Astrocyte of the cerebellum (primary cell): ENCODE data around the gene KBTBD6.

Source experiments
- DNase-seq: peaks from one replicate; pipeline ENCODE4 v3.0.0-alpha.2; 2011; ENCODE audit warnings: low read depth
- H3K4me3 ChIP-seq: 2 replicates; pipeline ENCODE4 v1.5.1; 2011; ENCODE audit warnings: mild to moderate bottlenecking, low read depth, low read length, moderate library complexity
- CTCF ChIP-seq: IDR thresholded peaks from 2 replicates; pipeline ENCODE4 v1.5.1; 2012; ENCODE audit warnings: low read length, low read depth, moderate library complexity, mild to moderate bottlenecking; ENCODE audit errors: missing control alignments
- in situ Hi-C: cut with HindIII; loops from 2 replicates; pipeline ENCODE4 v1.10.0; 2017; ENCODE audit warnings: low sequenced_read_pairs

KBTBD6 gene

GRCh38 chr13:41159174-41159573, 26.6 kb upstream of the KBTBD6 start:
- no peak for TF ChIP-seq CTCF
- no peak overlapping the region for H3K4me3 ChIP-seq
- in situ Hi-C loops = no loop called here
- DNase-seq = no peak

GRCh38 chr13:41157048-41157717, 24.6 kb upstream of the KBTBD6 start:
- in situ Hi-C loops = no loop called here
- no peak for TF ChIP-seq CTCF
- no peak overlapping the region for H3K4me3 ChIP-seq
- no peak for DNase-seq

GRCh38 chr13:41156620-41157019, 24.0 kb upstream of the KBTBD6 start:
- in situ Hi-C loops = no loop called here
- TF ChIP-seq CTCF = no peak
- no peak overlapping the region for H3K4me3 ChIP-seq
- DNase-seq = no peak

GRCh38 chr13:41154042-41154441, 21.4 kb upstream of the KBTBD6 start:
- no peak overlapping the region for H3K4me3 ChIP-seq
- DNase-seq = no peak
- TF ChIP-seq CTCF = no peak
- in situ Hi-C loops = no loop called here

GRCh38 chr13:41152005-41152404, 19.4 kb upstream of the KBTBD6 start:
- no peak for TF ChIP-seq CTCF
- H3K4me3 ChIP-seq = no peak overlapping the region
- in situ Hi-C loops = no loop called here
- DNase-seq = no peak

GRCh38 chr13:41150058-41150457, 17.5 kb upstream of the KBTBD6 start:
- H3K4me3 ChIP-seq = no peak overlapping the region
- DNase-seq = no peak
- in situ Hi-C loops = no loop called here
- no peak for TF ChIP-seq CTCF
